Activated CD4-positive, alpha-beta T cell treated with anti-CD3 and anti-CD28 coated beads for 36 hours (primary cell): Measurements from ENCODE around the gene GPC6. TPM values are rescaled to one million over a fixed set of nuclear protein-coding genes. Genes with fewer than 3 reads are reported as not detected.

Experiments used
- ATAC-seq: fragments of 200-7000 bp; cut with Tn5 transposase; one replicate; pipeline ENCODE4 v1.10.0; 2021; ENCODE audit warnings: mild to moderate bottlenecking, moderate library complexity
- CTCF ChIA-PET: fragments of 350-600 bp; sonication (Branson Sonifier 250); formaldehyde crosslinking; loops from one replicate; lab custom pipeline; 2021; ENCODE audit warnings: antibody characterized with exemption; lab: Charles Lee
- POLR2A ChIA-PET: fragments of 350-600 bp; sonication (Branson Sonifier 250); formaldehyde crosslinking; loops from one replicate; lab custom pipeline; 2021; ENCODE audit warnings: antibody characterized with exemption, inconsistent platforms; lab: Charles Lee
- DNase-seq: peaks from one replicate; pipeline ENCODE4 v3.0.0-alpha.2; 2020
- H3K27ac Mint-ChIP-seq: one replicate; pipeline ENCODE4 v1.8.0; 2021; ENCODE audit warnings: mixed read lengths
- H3K27me3 Mint-ChIP-seq: one replicate; pipeline ENCODE4 v1.8.0; 2021; ENCODE audit warnings: mixed read lengths
- H3K36me3 Mint-ChIP-seq: one replicate; pipeline ENCODE4 v1.8.0; 2021; ENCODE audit warnings: low read depth, mixed read lengths
- H3K4me1 Mint-ChIP-seq: one replicate; pipeline ENCODE4 v1.8.0; 2021; ENCODE audit warnings: mixed read lengths
- H3K4me3 Mint-ChIP-seq: one replicate; pipeline ENCODE4 v1.8.0; 2021; ENCODE audit warnings: mild to moderate bottlenecking, moderate library complexity, mixed read lengths
- H3K9me3 Mint-ChIP-seq: one replicate; pipeline ENCODE4 v1.8.0; 2021; ENCODE audit warnings: low read depth, mixed read lengths
- intact Hi-C, 2 experiments: fragments of 100-400 bp; cut with DNase I in 1 of 2; cut with micrococcal nuclease in 1 of 2; formaldehyde crosslinking; loops; one replicate each; pipeline versions ENCODE4 v1.14.2 to v1.15.1; 2022 to 2024; cut with DNase I, micrococcal nuclease
- total RNA-seq, 2 experiments: library from RNA; stranded (reverse); gene quantifications; one replicate each; pipeline ENCODE4 v1.2.3, GENCODE V29; 2021

GPC6 gene
- total RNA-seq, 2 experiments from 2014 or later: not detected

DNA sequence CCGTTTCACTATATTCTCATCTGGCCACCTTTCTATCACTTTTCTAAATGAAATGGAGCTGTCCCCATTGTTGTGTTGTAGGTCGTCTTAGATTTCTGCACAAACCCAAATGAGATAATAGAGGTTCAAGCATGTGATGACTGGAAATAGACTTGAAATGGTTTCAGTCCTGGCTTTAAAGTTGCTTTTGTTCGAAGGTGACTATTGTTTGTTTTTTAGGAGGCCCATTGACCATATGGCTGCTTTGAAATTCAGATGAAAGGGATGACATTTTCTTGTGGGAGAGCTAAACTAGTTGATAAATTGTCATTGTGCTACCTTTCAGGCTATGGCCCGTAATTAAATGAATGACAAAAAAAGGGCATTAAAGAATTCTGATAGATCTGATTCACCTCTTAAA is 583.7 kb downstream of the GPC6 start:
- POLR2A ChIA-PET: no interaction called here
- no peaks in the 10 kb centered on the region for H3K9me3 Mint-ChIP-seq
- ATAC-seq (no peak), DNase-seq (no peak)
- CTCF ChIA-PET: no interaction called here
- no peak overlapping the region for H3K4me3 Mint-ChIP-seq
- no peaks in the 10 kb centered on the region for H3K4me1 Mint-ChIP-seq
- intact Hi-C loops: no loop called here
- no peak overlapping the region for H3K27ac Mint-ChIP-seq
- peaks cover 14% of the 10 kb centered on the region for H3K27me3 Mint-ChIP-seq
- no peaks in the 10 kb centered on the region for H3K36me3 Mint-ChIP-seq

DNA sequence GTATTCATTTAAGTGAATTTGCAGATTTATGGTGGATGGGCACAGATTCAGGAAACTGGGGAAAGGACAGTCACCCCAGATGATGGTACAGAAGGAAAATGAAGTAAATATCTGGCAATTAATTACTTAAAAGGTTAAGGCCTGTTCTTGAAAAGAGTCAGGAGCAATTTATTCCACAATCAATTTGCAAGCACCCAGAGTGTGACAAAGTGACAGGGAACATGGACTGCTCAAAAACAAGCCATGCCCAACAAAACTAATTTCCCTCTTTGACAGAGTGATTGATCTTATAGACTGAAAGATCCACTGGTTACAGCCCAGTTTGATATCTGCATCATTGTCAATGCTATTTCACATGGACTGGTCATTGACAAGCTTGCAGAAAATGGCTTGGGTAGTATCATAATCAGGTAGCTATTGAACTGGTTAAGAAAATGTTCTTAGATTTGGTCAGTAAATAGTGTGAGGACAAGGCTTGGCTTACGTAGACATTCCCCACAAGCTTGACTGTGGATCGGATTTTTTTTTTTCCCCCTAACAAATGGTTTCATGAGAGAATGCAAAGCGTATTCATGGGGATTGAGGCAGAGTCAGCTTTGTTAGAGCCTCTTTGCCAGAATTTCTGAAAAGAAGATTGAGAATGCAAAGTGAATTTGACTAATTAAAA is 584.6 kb downstream of the GPC6 start:
- DNase-seq: no peak
- POLR2A ChIA-PET: no interaction called here
- intact Hi-C loops: no loop called here
- Mint-ChIP-seq H3K27me3 (peaks cover 12% of the 10 kb centered on the region), H3K27ac (no peak overlapping the region), H3K9me3 (no peaks in the 10 kb centered on the region), H3K4me1 (no peaks in the 10 kb centered on the region), H3K4me3 (no peak overlapping the region), H3K36me3 (no peaks in the 10 kb centered on the region)
- CTCF ChIA-PET: no interaction called here
- ATAC-seq: no peak

DNA sequence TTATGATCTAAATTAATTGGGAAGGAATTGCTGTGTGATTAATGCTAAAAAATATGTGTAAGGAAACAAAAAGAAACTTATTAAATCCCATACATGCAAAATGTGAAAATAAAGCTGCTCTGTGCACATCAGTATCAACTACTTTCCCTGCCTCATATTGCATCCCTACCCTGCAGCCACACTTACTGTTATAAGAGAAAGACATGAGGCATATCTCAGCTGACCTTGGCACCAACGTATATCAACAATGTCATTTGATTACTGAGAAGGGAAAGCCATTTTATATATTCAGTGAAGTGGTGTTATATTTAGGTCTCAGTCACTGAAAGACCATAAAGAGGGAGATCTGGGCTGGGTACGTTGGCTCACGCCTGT is 585.1 kb downstream of the GPC6 start:
- CTCF ChIA-PET: no interaction called here

DNA sequence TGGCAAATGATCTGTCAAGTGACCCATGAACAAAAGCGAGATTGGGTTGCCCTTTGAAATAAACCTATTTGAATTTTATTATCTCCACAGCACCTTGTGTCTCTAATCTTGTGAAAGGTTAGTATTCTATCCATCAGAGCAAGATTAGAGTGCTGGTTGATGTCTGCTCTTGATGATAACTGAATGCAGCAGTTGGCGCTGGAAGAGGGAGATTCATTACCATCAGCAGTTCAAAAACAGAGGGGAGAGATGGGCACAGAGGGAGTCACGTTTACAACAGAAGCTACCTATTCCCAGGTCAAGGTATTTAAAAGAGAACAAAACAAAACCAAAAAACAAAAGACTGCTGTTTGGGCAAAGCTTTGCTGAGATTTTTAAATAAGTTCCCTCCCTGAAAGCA is 588.1 kb downstream of the GPC6 start:
- Mint-ChIP-seq H3K9me3 (no peaks in the 10 kb centered on the region), H3K36me3 (no peaks in the 10 kb centered on the region)

More for the DNA sequence above, 585.1 kb downstream of the GPC6 start:
- Mint-ChIP-seq H3K4me1 (no peaks in the 10 kb centered on the region), H3K27me3 (peaks cover 12% of the 10 kb centered on the region), H3K36me3 (no peaks in the 10 kb centered on the region), H3K4me3 (no peak overlapping the region), H3K27ac (no peak overlapping the region), H3K9me3 (no peaks in the 10 kb centered on the region)
- POLR2A ChIA-PET: no interaction called here
- intact Hi-C loops: no loop called here
- no peak for ATAC-seq
- no peak for DNase-seq

DNA sequence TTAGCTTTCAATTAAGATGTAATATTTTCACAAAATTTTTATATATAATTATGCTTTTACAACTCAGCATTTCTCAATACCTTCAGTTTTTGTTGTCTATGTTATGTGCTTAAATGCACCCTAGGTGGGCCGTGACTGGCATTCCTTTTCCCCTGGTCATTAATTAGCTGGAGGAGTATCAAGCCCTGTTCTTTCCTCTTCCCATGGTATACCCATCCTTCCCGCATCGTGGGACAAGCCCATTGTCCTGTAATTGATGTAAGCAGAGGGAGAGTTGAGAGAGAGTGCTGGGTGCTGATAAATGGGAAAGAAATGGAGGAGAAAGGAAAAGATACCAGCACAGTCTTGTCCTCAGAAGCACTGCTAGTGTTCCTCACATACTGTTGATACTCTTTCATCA is 591.7 kb downstream of the GPC6 start:
- H3K4me3 Mint-ChIP-seq: no peak overlapping the region
- H3K4me1 Mint-ChIP-seq: no peaks in the 10 kb centered on the region
- H3K27ac Mint-ChIP-seq: no peak overlapping the region
- H3K36me3 Mint-ChIP-seq: no peaks in the 10 kb centered on the region
- no peaks in the 10 kb centered on the region for H3K9me3 Mint-ChIP-seq
- H3K27me3 Mint-ChIP-seq: peaks cover 4% of the 10 kb centered on the region
- DNase-seq (no peak), ATAC-seq (no peak)
- intact Hi-C loops: no loop called here
- ChIA-PET CTCF (no interaction called here), POLR2A (no interaction called here)

More for the DNA sequence above, 588.1 kb downstream of the GPC6 start:
- DNase-seq: no peak
- Mint-ChIP-seq H3K4me3 (no peak overlapping the region), H3K27ac (no peak overlapping the region), H3K4me1 (no peaks in the 10 kb centered on the region), H3K27me3 (peaks cover 7% of the 10 kb centered on the region)
- CTCF ChIA-PET: no interaction called here
- no peak for ATAC-seq
- intact Hi-C loops: no loop called here
- POLR2A ChIA-PET: no interaction called here

DNA sequence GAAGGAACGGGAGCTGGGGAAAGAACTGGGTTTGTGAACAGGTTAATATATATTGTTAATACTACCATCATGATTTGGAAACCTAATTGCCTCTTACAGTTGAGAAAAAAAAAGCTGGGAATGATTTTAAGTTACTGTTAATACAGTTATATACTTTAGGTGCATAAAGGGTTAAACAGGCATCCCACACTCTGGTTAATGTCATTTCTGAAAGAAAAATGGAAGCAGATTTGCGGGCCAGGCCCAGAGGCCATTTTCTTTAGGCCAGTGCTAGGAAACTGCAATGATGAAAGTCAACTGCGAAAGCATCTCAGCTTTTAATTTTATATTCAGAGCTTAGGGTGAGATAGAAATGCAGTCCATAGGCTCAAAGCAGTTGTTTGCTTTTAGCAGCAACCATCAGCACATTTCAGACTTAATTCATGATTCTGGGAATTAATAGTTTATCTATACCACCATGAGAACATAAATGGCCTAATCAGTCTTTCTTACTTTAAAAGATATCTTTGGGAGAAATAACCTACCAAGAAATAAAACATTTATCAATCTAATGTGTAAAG is 592.8 kb downstream of the GPC6 start:
- CTCF ChIA-PET: no interaction called here
- Mint-ChIP-seq H3K27ac (no peak overlapping the region), H3K4me3 (no peak overlapping the region), H3K9me3 (no peaks in the 10 kb centered on the region), H3K4me1 (no peaks in the 10 kb centered on the region), H3K27me3 (peaks cover 4% of the 10 kb centered on the region), H3K36me3 (no peaks in the 10 kb centered on the region)
- POLR2A ChIA-PET: no interaction called here
- DNase-seq (no peak), ATAC-seq (no peak)
- intact Hi-C loops: no loop called here

DNA sequence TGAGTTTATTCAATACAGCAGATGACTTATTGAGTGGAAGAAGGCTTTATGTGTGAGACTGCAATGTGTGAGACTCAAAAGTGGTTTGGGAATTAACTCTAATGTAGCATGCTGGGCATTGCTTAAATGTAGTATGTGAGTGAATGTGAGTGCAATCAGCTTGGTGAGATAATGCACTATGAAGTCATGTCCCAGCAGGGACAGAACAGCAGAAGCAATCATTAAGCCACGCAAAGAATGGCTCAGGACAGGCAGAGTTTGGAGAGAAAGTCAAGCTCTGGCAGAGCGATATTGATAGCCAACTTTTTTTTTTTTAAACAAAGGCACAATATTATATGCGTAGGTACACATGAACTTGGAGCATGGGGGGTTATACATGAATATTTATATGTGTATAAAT is 597.7 kb downstream of the GPC6 start:
- H3K4me1 Mint-ChIP-seq: no peaks in the 10 kb centered on the region
- H3K9me3 Mint-ChIP-seq: no peaks in the 10 kb centered on the region
- no peak for DNase-seq
- POLR2A ChIA-PET: no interaction called here
- no peak overlapping the region for H3K27ac Mint-ChIP-seq
- no peaks in the 10 kb centered on the region for H3K27me3 Mint-ChIP-seq
- no peak overlapping the region for H3K4me3 Mint-ChIP-seq
- no peak for ATAC-seq
- intact Hi-C loops: no loop called here
- CTCF ChIA-PET: no interaction called here
- no peaks in the 10 kb centered on the region for H3K36me3 Mint-ChIP-seq

DNA sequence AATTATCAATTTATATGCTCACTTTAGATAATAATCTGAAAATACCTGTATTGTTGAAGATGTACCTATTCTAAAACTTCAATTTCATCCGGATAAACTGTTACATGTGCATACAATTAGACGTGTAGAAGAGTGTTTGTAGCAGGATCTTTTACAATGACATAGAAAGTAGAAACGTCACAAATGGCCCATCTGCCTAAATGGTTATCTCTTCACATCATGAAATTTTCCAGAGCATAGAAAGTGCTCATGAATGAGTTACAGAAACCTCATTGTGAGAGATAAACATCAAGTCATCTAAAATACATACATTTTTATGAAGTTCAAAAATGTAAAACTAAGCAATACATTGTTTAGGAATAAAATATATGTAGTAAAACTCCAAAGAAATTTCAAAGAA is 607.4 kb downstream of the GPC6 start:
- H3K9me3 Mint-ChIP-seq: no peaks in the 10 kb centered on the region
- intact Hi-C loops: no loop called here
- H3K36me3 Mint-ChIP-seq: no peaks in the 10 kb centered on the region
- no peak for ATAC-seq
- H3K27ac Mint-ChIP-seq: no peak overlapping the region
- H3K27me3 Mint-ChIP-seq: peaks cover 1% of the 10 kb centered on the region
- no peak overlapping the region for H3K4me3 Mint-ChIP-seq
- ChIA-PET CTCF (no interaction called here), POLR2A (no interaction called here)
- H3K4me1 Mint-ChIP-seq: no peaks in the 10 kb centered on the region
- no peak for DNase-seq

DNA sequence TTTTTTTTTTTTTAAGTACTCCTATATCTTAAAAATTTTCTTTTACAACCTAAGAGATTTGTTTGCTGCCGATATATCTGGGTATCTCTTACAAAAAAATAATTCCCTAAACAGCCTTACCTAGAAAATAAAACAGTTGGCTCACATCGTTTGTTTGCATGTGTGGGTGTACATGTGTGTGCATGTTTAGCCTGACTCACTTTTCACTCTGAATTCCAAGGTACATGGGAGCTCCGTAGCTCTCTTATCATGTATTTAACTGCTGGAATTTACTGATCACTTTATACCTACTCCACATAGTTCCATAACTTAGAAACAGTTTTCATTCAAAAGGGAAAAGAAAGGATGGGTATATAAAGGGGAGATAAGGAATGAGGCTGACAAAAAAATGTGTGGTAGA is 616.5 kb downstream of the GPC6 start:
- H3K9me3 Mint-ChIP-seq: peaks cover 3% of the 10 kb centered on the region
- H3K4me3 Mint-ChIP-seq: no peak overlapping the region
- H3K4me1 Mint-ChIP-seq: peaks cover 3% of the 10 kb centered on the region
- no peak for DNase-seq
- H3K27ac Mint-ChIP-seq: no peak overlapping the region
- intact Hi-C loops: no loop called here
- ChIA-PET CTCF (interaction anchor here (0.5 to 0.6 kb wide), 2 partner anchors 205 to 519 kb away, joined by 3 read pairs; no protein-coding TSS in a partner anchor), POLR2A (no interaction called here)
- no peaks in the 10 kb centered on the region for H3K27me3 Mint-ChIP-seq
- ATAC-seq: no peak
- H3K36me3 Mint-ChIP-seq: no peaks in the 10 kb centered on the region

DNA sequence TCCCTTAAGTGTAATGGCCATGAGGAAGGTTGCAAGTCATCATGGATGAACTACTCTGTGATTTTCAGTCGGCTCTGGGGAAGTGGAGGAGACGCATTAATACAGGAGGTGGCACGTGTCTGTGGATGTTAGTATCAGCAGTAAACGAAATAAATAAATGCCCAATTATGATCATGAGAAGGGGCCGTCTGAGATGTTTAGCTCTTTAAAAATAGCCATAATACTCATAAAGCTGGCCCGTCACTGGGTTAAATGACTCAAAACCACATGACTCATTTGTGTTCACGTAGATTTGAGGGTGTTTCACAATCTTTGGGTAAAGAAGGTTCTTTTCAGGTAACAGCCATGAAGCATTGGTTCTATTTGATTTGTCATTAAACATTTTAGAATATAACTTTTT is 620.6 kb downstream of the GPC6 start:
- ATAC-seq (no peak), DNase-seq (no peak)
- ChIA-PET CTCF (interaction anchor here (1.4 kb wide), 1 partner anchor 15 kb away, joined by 3 read pairs; no protein-coding TSS in a partner anchor), POLR2A (no interaction called here)
- H3K9me3 Mint-ChIP-seq: peaks cover 3% of the 10 kb centered on the region
- H3K4me3 Mint-ChIP-seq: no peak overlapping the region
- H3K27ac Mint-ChIP-seq: no peak overlapping the region
- H3K27me3 Mint-ChIP-seq: peaks cover 2% of the 10 kb centered on the region
- H3K4me1 Mint-ChIP-seq: peaks cover 3% of the 10 kb centered on the region
- intact Hi-C loops: loop anchor here in 1 of 2 experiments (1.0 kb wide), 1 partner anchor 53 kb away; no protein-coding TSS in a partner anchor
- H3K36me3 Mint-ChIP-seq: no peaks in the 10 kb centered on the region

DNA sequence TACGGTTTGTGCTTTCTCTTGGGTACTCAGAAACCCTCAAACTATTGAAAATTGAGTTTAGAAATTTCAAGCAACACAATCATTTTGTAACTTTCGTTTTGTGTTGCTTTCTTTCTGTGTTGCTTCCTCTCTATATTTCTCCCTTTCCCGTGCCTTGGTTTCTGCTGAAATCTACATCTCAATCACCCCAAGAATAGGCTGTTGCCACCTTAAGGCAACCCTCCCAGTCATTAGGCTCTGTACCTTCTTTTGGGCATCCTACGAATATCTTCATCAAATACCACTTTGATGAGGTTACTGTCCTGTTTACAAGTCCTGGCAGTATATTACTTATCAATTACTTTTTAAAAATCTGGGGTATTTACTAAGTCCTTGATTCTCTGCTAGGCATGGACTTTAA is 621.6 kb downstream of the GPC6 start:
- Mint-ChIP-seq H3K4me3 (no peak overlapping the region), H3K36me3 (no peaks in the 10 kb centered on the region), H3K27me3 (peaks cover 2% of the 10 kb centered on the region), H3K27ac (no peak overlapping the region), H3K9me3 (peaks cover 3% of the 10 kb centered on the region), H3K4me1 (peaks cover 3% of the 10 kb centered on the region)
- intact Hi-C loops: no loop called here
- ChIA-PET POLR2A (no interaction called here), CTCF (interaction anchor here (1.4 kb wide), 1 partner anchor 14 kb away, joined by 3 read pairs; no protein-coding TSS in a partner anchor)
- ATAC-seq: no peak
- no peak for DNase-seq

DNA sequence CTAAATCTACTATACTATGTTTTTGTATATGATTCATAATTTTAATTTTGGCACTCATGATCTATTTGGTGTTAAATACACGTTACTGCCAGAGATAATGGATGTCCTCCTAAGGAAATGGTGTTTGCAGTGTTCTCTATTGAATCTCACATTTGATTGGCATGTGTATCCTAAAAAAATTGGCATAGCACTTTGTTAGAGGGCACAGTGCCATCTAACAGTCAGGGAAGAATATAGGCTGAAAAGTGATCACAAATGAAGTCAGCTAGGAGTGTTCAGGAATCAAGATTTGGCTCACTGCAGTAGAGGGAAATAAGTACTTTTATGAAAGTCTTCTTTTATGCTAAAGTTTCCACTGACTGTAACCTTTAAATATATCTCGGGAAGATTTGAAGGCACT is 624.6 kb downstream of the GPC6 start:
- no peak for ATAC-seq
- Mint-ChIP-seq H3K4me3 (no peak overlapping the region), H3K4me1 (peaks cover 3% of the 10 kb centered on the region), H3K9me3 (peaks cover 5% of the 10 kb centered on the region), H3K36me3 (no peaks in the 10 kb centered on the region), H3K27me3 (peaks cover 9% of the 10 kb centered on the region), H3K27ac (no peak overlapping the region)
- ChIA-PET CTCF (no interaction called here), POLR2A (no interaction called here)
- intact Hi-C loops: no loop called here
- no peak for DNase-seq
